SK-N-SH (cell line): Measurements from ENCODE around the gene RPAP3.

Experiments
- NRF1 ChIP-seq: IDR thresholded peaks from 2 replicates; pipeline ENCODE4 v1.6.1; 2012; ENCODE audit warnings: low read depth, mild to moderate bottlenecking, low read length
- POLR2AphosphoS5 ChIP-seq: IDR thresholded peaks from 2 replicates; pipeline ENCODE4 v1.6.1; 2012; ENCODE audit warnings: low read depth, low read length
- RAD21 ChIP-seq: IDR thresholded peaks from 2 replicates; pipeline ENCODE4 v1.6.1; 2012; ENCODE audit warnings: mild to moderate bottlenecking, low read length
- TF ChIP-seq, protein P1 (sequence below): fragments of 200-600 bp; sonication (generic); IDR thresholded peaks from 2 replicates; pipeline ENCODE4 v1.6.1; 2017; ENCODE audit warnings: antibody characterized with exemption, mild to moderate bottlenecking, moderate library complexity
- TF ChIP-seq, protein P2 (sequence below): IDR thresholded peaks from 2 replicates; pipeline ENCODE4 v1.6.1; 2012; ENCODE audit warnings: mild to moderate bottlenecking, low read depth, low read length, moderate library complexity

DNA sequence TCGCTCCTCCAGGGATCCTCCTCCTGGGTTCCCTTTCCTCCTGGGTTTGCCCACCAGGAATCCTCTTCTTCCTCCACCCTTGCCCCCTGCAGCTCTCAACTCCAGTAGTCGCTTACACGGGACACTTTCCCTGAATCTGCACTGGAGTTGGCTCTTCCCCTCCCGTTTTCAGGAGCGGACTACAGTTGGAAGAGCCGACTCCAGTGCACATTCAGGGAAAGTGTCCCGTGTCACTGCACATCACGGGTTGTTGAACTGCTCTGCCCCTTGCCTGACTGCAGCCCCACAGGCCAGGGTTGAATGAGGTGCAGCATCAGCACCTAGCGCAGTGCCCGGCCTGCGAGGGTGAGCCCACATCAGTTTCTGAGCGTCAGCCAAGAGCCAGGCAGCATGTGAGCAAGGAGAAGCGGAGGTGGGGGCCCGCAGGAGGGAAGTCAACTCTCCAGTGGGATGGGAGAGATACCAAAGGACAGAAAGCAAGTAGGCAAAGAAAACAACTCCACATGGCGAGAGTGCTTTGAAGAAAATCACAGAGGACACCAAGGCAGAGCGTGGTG is 39.7 kb upstream of the RPAP3 start:
- no peak for TF ChIP-seq NRF1
- TF ChIP-seq, protein P1, sequence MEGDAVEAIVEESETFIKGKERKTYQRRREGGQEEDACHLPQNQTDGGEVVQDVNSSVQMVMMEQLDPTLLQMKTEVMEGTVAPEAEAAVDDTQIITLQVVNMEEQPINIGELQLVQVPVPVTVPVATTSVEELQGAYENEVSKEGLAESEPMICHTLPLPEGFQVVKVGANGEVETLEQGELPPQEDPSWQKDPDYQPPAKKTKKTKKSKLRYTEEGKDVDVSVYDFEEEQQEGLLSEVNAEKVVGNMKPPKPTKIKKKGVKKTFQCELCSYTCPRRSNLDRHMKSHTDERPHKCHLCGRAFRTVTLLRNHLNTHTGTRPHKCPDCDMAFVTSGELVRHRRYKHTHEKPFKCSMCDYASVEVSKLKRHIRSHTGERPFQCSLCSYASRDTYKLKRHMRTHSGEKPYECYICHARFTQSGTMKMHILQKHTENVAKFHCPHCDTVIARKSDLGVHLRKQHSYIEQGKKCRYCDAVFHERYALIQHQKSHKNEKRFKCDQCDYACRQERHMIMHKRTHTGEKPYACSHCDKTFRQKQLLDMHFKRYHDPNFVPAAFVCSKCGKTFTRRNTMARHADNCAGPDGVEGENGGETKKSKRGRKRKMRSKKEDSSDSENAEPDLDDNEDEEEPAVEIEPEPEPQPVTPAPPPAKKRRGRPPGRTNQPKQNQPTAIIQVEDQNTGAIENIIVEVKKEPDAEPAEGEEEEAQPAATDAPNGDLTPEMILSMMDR, result no peak
- TF ChIP-seq RAD21, result no peak
- no peak for TF ChIP-seq POLR2AphosphoS5
- TF ChIP-seq, protein P2, sequence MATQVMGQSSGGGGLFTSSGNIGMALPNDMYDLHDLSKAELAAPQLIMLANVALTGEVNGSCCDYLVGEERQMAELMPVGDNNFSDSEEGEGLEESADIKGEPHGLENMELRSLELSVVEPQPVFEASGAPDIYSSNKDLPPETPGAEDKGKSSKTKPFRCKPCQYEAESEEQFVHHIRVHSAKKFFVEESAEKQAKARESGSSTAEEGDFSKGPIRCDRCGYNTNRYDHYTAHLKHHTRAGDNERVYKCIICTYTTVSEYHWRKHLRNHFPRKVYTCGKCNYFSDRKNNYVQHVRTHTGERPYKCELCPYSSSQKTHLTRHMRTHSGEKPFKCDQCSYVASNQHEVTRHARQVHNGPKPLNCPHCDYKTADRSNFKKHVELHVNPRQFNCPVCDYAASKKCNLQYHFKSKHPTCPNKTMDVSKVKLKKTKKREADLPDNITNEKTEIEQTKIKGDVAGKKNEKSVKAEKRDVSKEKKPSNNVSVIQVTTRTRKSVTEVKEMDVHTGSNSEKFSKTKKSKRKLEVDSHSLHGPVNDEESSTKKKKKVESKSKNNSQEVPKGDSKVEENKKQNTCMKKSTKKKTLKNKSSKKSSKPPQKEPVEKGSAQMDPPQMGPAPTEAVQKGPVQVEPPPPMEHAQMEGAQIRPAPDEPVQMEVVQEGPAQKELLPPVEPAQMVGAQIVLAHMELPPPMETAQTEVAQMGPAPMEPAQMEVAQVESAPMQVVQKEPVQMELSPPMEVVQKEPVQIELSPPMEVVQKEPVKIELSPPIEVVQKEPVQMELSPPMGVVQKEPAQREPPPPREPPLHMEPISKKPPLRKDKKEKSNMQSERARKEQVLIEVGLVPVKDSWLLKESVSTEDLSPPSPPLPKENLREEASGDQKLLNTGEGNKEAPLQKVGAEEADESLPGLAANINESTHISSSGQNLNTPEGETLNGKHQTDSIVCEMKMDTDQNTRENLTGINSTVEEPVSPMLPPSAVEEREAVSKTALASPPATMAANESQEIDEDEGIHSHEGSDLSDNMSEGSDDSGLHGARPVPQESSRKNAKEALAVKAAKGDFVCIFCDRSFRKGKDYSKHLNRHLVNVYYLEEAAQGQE, result no peak
